Right kidney (tissue), 1 donor: ENCODE measurements around the gene INSIG1.

Experiments used
- DNase-seq: peaks from one replicate; pipeline ENCODE4 v3.0.0-alpha.2; 2016

The INSIG1 gene

DNA sequence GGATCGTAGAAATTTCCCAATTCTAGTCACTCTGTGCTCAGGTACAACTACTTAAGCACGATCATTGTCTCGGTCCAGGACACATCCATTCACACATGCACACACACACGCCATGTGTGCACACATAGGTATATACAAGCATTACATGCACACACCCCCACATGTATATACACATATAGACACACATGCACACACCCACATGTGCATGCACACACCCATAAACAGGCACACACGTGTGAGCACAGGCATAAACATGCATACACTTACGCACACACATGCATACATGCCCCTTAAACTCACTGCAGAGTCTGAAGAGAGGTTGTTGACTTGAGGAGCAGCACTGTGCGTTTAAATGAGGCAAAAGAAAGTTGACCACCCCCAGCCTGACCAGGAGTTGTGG lies 32.5 kb upstream of the INSIG1 start:
- DNase-seq: no peak

DNA sequence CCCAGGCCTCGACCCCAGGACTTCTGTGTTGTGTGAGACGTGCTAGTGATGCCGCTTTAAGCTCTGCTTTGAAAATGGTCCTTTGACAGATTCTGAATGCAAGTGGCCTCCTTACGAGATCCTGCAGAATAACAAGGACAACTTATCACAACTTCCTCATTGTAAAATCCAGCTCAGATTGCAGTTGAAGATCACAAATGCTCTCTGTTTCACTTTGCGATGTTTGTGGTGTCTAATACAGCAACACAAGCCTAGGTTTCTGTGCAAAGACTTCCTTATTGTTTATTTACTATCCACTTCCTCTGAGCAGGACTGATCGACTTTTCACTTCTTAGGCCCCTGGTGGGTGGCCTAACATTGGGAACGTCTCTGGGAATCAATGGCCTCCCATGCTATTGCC lies 31.7 kb upstream of the INSIG1 start:
- DNase-seq: no peak

DNA sequence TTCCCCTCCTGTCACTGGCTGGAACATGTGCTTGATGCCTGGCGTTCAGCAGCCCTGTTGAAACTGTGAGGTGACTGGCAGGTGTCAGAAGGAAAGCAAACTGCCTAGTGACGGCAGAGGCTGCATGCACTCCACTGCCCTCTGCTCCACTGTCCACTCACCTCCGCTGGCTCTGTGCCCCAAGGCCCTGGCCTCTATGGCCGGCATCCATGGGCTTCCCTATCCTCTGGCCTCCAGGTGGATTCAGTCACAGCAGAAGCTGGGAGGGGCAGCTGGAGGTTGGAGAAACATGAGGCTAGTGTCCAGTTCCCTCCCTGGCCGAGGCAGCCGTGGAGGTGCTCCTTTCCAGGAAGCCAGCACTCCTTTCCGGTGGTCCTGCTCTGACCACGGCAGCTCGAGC lies 31.2 kb upstream of the INSIG1 start:
- no peak for DNase-seq

DNA sequence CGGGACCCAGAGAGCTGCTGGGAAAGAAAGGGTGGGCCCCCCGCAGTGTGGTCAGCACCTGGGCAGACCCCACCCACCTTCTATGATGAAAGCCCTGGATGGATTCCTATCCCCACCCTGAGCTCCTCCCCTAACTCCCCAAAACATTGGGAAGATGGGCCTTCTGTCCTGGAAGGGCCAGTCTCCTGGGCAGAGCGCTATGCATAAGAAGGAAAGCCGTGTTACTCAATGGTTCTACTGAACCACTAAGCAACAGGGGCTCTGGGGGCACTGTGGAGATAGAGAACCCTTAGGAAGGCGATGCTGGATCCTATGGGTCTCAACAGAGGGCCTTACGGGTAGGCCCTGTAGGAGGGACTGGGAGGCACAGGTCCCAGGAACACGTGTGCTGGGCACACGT lies 30.7 kb upstream of the INSIG1 start:
- no peak for DNase-seq

DNA sequence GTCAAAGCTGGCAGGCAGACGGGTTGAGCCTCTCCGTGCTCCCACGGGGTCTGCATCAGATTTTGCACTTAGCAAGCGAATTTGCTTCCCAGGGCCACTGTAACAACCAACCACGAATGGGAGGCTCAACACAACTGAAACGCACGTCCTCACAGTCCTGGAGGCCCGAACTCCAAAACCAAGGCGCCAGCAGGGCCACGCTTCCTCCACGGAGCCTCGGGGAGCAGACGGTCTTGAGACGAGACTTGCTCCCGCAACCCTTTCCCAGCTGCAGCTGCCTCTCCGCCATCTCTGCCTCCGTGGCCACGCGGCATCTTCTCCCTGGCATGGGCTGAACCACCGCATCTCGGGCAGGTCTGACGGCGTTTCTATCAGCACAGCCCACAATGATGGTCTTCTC lies 30.2 kb upstream of the INSIG1 start:
- DNase-seq: no peak

DNA sequence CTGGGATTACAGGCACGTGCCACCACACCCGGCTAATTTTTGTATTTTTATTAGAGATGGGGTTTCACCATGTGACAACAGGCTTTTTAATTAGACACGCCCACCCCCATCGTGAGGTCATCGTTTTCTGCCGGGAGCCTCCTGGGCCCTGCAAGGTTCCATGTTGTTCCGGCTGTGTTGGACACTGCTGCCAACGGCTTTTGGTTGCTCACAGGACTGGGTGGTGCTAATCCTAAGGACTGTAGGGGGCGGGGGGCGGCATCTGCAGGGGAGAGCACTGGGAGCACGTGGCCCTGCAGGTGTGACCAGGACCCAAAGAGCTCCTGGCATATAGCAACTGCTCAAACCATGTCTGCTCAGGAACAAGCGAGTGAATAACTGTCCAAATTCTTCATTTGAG lies 29.5 kb upstream of the INSIG1 start:
- DNase-seq: no peak

DNA sequence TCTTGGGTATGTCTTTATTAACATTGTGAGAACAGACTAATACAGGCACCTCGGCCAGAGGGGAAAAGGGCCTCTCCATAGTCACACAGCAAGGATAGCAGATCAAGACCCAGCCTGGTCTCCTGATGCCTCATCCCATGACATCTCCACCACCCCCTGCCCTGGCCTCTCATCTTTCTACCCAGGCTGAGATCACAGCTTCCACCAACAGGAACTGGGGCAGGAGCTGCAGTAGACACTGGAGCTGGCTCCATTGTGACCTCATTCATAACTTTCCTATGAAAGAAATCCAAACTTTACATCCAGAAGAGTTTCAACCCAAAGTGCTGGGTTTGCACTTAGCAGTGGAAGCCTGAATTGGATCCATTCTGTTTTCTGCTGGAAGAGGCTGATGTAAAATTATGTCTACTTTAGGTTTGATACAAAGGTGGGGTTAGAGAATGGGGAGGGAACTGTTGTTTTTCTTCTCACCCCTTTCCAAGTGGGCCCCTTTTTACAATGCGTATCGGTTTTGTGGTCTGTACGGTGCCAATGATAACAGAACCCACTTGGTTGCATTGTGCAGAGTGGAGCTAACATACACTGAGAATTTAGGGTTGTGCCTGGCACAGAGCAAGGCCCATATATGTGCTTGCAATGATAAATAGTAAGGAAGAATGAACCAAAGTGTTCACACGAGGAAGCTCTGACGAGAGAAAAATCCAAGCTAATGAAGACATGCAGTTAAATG lies 28.6 kb upstream of the INSIG1 start:
- no peak for DNase-seq

DNA sequence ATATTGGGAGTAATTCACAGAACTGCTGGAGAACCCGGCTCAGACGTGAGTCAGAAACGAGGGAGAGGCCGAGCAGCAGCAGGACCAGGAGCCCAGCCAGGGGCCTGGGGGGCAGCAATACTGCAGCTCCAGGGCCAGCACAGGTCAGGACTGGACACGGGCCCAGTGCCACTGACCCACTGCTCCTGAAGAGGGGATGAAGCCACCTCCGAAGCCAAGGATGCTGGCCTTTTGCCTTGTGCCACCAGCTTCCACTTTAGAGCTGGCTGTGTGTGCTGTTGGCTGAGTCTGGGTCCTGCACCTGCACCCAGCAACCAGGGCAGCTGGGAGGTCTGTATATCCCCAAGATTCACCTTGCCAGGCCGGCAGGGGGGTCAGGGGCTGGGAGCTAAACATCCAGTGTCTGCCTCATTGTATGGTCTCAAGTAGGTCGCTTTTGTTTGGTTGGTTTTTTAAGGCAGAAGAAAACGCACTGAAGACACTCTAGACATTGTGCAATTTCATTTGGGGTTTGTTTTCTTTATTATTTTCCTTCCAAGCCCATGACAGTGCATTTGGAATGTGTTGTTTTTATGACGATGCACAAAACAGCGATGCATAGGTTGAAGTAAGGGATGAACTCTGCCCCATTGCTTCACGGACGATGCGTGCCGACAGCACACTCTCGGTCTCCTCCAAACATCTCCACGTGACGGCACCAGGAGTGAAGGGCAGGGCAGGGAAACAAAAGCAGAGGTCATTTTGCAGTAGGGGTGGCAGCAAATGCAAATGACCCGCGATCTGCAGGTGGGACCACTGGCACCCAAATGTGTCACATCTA lies 27.7 kb upstream of the INSIG1 start:
- DNase-seq: no peak

DNA sequence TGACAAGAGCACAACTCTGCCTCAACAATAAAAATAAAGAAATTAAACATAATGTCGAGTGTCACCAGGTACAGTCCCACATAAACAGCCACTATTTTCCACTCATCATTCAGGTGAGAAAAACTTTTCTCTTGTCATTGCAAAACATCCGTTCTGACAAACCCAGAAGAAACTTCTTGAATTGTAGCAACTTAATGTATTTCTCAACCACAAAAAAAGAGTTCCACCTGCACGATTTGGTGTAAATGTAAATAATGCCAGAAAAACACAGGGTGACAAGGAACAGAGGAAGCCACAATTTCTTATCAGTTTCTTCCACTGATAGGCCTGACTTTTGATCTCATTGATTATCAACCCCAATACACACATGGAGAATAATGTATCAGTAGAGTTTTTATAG lies 26.8 kb upstream of the INSIG1 start:
- DNase-seq: no peak

DNA sequence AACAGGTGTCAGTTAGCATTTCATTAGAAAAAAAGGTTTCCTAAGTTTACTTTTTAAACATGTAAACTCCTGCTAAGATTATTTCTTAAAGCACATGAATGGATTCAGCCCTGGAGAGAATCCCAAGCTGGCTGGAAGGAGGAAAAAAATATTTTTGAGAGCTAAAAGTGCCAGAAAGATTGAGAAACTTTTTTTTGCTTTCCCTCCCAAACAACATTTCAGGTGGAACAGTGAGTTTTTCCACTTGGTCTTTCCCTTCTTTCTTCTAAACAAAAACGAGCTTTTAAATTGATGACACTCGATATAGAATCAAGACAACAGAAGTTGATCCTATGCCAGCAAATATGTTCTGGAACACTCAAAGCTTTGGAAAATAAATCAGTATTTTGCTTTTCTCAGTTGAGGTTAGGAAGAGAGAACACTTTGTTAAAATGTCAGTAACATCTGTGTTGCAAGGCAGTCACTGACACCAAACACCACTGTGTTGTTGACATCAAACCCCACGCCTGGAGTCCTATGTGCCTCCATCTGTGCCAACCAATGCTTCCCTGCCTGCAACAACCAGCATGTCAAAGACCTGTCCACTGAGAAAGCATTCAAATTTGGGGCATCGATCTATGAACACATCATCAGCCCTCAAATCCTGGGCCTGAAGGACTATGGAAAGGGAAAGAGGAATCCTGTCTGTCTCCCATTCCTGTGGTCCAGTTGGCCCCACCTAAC lies 22.9 kb upstream of the INSIG1 start:
- DNase-seq: no peak

DNA sequence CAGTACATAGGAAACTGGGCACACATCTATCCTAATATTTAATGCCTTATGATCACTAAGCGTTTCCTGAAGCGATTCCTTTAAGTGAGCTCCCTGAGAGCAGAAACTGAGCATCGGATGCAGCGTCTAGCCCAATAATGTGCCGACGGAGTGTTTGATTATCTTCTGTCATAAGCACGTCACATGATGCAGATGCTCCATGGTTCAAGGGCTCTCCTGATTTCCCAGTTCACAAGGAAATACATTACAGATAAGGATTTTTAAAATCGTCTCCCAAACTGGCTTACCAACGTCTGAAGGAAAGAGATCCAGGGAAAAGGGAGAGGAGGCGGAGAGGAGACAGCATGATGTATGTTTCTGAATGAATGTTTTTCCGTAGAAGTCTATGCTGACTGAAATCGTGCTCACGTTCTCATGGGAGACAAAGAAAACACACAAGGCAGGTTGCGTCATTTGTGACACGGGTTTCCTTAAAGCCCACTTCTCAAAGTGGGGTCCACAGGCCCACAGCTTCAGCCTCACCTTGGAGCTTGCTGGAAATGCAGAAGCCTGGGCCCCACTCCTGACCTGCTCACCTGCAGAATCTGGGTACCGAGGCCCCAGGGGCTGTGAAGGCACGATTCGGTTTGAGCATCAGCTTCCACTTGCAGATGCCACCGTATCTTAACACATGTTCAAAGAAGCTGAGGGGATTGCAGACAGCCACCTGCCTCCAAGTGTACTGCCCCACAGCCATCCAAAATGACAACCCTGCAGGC lies 21.5 kb upstream of the INSIG1 start:
- DNase-seq: no peak

DNA sequence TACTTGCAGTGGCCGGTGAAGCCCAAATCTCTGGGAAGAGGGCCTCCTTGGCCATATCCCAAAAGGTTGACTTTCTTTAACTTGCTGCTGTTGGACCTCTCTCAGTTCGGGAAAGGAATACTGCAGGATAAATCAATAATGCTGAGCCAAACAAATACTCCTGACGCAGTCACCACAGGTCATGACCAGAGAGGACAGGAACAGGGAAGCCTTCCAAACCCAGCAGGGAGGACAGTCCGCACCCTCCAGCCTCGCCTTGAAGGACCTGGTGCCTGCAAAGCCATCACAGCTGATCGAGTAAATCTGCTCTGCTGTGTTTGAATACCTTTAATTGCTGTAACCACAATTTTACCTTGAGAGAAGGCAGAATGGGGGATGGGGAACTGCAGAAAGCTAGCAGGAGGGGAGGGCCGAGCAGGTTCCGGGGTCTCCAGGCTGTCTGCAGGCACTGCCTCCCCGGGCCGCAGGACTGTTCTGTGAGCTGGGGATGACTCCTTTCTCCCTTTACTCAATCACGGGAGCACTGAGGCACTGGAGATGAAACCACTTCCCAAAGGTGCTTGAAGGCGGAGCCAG lies 20.8 kb upstream of the INSIG1 start:
- no peak for DNase-seq

DNA sequence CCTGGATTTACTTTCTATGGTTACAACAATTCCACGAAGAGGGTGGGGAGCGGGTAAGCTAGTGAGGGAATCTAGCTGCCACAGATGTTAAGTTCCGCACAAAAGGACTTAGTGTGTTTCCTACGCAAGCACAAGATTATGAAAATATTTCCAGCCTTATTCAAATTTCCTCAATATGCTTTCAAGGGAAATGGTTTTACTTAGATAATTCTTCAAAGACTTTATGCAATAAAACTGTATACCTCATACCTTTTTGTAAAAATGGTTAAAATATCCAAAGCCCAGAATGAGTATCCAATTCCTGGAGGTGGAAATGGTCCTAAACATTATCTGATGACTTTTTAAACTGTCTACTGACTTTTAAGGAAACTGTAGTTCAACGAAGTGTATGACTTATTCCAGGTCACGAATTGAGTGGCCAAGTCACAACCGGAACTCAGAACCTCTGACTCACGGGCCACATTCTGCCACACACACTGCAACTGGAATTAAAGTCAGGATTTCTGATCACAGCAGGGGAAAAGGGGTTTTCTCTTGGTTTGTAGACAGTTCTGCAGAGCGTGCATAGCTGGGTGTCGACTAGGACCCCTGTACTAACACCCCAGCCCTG lies 20.2 kb upstream of the INSIG1 start:
- no peak for DNase-seq

DNA sequence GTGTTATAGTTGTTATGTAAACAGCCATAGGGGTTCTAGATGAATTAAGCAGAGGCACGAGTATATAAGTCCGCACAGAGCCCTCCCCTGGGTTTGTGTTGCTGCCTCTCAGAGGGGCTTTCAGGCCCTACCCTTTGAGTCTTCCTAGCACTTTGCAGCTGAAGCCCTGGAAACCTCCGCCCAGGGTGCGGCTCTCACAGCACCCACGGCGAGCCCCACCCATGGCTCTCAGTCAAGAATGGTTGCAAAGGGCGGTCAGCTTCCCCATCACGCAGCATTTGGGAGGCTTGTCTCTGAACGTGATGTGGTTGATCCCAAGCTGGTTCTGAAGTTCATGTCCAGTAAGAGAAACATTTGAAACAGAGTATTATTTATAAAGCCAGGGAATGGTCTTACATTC lies 18.8 kb upstream of the INSIG1 start:
- no peak for DNase-seq

DNA sequence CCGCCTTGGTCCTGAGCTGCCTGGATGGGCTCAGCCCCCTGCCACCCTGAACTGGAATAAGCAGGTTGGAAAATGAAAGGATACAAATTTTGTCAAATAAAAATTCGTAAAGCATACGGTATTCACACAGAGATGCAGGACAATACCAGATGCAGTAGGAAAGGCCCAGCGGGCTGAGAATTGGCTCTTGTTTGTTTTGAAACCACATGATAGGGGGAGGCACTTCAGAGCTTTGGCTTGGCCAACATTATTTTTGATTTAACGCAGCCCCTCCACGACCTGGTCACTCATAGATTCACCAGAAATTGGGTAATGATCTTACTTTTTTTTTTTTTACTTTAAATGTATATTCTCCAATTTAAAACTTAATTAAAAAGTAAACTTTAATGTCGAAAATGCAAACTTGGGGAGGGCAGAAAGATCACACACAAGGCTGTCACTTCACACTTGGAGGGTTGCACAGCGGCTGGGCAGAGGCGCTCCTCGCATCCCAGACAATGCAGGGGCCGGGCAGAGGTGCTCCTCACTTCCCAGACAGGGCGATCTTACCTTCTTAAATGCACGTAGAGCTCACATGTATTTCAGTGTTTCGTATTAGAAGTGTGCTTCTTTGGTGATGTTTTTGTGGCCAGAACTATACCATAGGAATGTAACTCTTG lies 17.8 kb upstream of the INSIG1 start:
- DNase-seq: no peak

DNA sequence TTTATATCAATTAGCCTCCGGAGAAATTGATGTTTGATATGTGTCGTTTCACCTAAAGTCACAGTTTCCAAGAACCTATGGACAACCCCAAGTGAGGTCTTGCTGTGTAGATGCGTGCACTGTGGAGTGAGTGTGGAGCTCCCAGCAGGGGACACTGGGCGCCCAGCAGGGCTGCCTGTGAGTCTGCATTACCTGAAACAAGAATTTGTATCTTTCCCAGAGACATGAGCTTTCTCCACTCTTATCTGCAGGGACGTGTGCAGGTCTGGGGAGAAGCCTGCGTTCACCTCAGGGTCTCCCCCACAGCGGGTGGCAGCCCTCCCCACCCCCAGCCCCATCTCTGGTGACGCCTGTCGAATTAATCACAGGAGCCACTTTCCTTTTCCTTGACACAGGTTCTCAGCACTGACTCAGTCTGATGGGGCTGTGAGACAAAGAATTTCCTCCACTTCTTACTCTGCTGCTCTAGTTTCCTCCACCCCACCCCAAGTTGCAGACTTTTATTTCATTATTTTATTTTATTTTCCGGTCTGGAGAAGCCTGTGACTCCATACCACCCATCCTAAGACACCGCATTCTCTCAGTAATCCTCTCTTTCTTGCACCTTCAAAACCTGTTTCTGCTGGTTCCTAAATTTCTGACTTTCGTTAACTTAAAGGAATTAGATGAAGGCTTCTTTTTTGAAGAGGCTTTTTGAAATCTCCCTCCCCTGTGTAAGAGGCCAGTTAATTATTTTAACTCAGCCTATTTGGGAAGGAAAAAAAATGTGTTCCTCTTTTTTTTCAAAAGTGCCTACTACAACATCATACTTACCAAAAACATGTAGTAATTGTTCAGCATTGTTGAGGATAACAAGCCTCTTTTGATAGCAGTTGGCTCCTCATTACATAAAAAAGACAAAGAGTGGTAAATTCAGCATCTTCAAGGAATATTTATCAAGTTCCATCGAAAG lies 17.0 kb upstream of the INSIG1 start:
- DNase-seq: no peak

DNA sequence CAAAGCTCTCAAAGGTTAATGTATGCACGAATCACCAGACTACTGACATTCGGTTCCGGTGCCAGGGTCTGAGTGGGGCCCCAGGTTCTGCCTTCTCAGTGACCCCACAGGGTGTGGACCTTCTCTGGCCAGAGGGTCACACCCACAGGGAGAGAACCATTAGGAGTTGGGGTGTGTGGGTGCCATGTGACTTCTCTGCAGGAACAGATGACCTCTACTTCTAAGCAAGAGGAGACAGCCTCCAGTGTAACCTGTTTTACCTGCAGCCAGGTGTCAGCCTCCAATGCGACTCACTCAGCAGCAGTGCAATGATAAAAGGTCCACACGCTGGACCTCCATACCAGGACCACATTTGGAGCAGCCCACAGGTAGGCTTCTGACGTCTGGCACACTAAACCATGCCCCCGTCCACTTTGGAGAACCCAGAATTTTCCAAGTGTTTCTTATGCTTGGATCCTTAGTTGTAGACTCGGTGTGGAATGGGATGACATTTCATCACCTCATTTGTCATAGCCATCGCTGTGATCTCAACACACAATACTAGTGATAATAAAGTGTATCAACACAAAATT lies 16.2 kb upstream of the INSIG1 start:
- no peak for DNase-seq

DNA sequence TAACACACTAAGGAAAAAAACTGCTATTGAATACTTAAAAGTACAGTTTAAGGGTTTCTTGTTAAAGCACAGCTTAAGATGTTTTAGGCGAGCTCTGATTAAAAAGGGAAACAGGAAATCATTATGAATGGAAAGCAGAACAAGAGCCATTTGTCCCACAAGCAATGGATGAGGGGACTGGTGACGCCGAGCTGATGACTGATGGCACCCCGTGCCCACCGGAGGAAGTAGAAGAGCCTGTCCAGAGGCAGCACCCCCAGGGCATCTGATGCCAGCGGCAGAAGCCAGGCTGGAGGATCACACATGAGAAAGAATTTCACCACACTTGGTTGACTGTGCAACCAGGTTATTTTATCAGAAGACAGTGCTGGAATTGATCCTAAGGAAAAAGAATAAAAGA lies 15.0 kb upstream of the INSIG1 start:
- no peak for DNase-seq

DNA sequence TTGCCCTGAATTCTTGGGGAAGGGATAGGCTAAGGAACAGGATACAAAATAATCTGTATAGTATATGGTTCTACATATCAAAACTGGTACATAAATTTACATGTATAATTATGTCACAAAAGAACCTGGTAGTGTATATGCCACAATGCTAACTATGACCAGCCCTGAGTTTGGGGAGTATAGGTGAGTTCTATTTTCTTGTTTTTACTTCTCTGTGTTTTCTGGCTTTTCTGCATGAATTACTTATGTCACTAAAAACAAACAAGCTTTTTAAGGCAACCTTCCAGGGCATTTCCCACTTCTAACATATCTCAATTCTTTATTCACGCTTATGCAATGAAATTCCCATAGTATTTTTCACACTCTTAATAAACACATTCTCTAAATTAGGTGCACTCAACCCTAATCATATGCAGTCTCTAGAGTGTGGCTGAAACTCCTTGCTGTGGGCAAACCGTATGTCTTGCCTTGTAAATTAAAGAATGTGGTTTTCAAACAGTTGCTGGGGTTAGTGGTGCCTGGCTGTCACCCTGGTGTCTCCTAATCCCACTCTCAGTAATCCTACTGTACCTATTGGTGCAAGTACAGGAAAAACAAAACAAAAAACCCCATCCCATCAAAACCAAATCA lies 14.0 kb upstream of the INSIG1 start:
- no peak for DNase-seq
